ENCODE measurements around the gene REM1.

DNA sequence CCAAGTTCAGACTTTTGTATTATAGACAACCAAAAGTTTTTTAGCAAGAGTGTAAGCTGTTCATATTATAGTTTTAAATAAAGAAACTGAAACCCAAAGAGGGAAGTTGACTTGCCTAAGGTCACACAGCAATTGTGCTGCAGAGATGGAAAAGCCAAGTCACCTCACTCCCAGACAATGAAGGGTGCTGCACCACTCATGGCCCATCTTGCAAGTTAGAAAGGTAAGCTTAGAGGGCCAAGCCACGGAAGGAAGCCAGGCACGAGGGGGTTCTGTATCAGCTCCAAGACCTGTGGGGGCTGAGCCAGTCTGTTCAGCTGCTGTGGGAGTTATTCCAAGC lies 1.0 kb upstream of the REM1 start:
- TF ChIP-seq, protein P1, sequence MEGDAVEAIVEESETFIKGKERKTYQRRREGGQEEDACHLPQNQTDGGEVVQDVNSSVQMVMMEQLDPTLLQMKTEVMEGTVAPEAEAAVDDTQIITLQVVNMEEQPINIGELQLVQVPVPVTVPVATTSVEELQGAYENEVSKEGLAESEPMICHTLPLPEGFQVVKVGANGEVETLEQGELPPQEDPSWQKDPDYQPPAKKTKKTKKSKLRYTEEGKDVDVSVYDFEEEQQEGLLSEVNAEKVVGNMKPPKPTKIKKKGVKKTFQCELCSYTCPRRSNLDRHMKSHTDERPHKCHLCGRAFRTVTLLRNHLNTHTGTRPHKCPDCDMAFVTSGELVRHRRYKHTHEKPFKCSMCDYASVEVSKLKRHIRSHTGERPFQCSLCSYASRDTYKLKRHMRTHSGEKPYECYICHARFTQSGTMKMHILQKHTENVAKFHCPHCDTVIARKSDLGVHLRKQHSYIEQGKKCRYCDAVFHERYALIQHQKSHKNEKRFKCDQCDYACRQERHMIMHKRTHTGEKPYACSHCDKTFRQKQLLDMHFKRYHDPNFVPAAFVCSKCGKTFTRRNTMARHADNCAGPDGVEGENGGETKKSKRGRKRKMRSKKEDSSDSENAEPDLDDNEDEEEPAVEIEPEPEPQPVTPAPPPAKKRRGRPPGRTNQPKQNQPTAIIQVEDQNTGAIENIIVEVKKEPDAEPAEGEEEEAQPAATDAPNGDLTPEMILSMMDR (IDR thresholded peaks at IDR 0.05), result no peak
- TF ChIP-seq SIN3A (IDR thresholded peaks at IDR 0.05; ENCODE audit: borderline replicate concordance, insufficient read depth, low read depth, low read length) (no peak), POLR2AphosphoS5 (IDR thresholded peaks at IDR 0.05; ENCODE audit: low read depth, low read length) (no peak), TCF7L2 (IDR thresholded peaks at IDR 0.05; ENCODE audit: low read depth, low read length) (no peak)
- TF ChIP-seq, protein P2, sequence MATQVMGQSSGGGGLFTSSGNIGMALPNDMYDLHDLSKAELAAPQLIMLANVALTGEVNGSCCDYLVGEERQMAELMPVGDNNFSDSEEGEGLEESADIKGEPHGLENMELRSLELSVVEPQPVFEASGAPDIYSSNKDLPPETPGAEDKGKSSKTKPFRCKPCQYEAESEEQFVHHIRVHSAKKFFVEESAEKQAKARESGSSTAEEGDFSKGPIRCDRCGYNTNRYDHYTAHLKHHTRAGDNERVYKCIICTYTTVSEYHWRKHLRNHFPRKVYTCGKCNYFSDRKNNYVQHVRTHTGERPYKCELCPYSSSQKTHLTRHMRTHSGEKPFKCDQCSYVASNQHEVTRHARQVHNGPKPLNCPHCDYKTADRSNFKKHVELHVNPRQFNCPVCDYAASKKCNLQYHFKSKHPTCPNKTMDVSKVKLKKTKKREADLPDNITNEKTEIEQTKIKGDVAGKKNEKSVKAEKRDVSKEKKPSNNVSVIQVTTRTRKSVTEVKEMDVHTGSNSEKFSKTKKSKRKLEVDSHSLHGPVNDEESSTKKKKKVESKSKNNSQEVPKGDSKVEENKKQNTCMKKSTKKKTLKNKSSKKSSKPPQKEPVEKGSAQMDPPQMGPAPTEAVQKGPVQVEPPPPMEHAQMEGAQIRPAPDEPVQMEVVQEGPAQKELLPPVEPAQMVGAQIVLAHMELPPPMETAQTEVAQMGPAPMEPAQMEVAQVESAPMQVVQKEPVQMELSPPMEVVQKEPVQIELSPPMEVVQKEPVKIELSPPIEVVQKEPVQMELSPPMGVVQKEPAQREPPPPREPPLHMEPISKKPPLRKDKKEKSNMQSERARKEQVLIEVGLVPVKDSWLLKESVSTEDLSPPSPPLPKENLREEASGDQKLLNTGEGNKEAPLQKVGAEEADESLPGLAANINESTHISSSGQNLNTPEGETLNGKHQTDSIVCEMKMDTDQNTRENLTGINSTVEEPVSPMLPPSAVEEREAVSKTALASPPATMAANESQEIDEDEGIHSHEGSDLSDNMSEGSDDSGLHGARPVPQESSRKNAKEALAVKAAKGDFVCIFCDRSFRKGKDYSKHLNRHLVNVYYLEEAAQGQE (IDR thresholded peaks at IDR 0.05; ENCODE audit: insufficient read depth in 1 of 2, low read depth in 2 of 2, low read length in 1 of 2), result no peak

All from Panc1 (cell line).